Upper lobe of left lung (tissue), 6 donors: ENCODE results near the gene KCNMA1. TPM values are rescaled to one million over a fixed set of nuclear protein-coding genes. Genes with fewer than 3 reads are reported as not detected.

Source experiments
- ATAC-seq, 2 donors: fragments of 200-7000 bp; cut with Tn5 transposase; one replicate each; pipeline ENCODE4 v1.9.1; 2022; ENCODE audit warnings: mild to moderate bottlenecking in 2 of 2, moderate library complexity in 2 of 2; ENCODE audit not compliant: low FRiP score in 2 of 2
- DNase-seq, 2 donors: peaks; one replicate each; pipeline ENCODE4 v3.0.0-alpha.2; 2019 to 2020
- H3K27ac ChIP-seq, 4 donors: fragments of 200-600 bp; sonication (generic); one replicate each; pipeline ENCODE4 v1.5.1; 2016 to 2019
- H3K27me3 ChIP-seq, 4 donors: fragments of 200-600 bp; sonication (generic); one replicate each; pipeline ENCODE4 v1.5.1; 2017 to 2019
- H3K36me3 ChIP-seq, 4 donors: fragments of 200-600 bp; sonication (generic); one replicate each; pipeline ENCODE4 v1.5.1; 2016 to 2019
- H3K4me1 ChIP-seq, 4 donors: fragments of 200-600 bp; sonication (generic); one replicate each; pipeline ENCODE4 v1.5.1; 2018 to 2019
- H3K4me3 ChIP-seq, 4 donors: fragments of 200-600 bp; sonication (generic); one replicate each; pipeline ENCODE4 v1.5.1; 2017 to 2019; ENCODE audit warnings: mild to moderate bottlenecking in 2 of 4, moderate library complexity in 1 of 4
- H3K9me3 ChIP-seq, 4 donors: fragments of 200-600 bp; sonication (generic); one replicate each; pipeline ENCODE4 v1.5.1; 2018 to 2019
- CTCF ChIP-seq, 6 experiments: fragments of 450-650 bp in 4 of 6; fragments of 200-600 bp in 2 of 6; sonication (generic) in 2 of 6; IDR thresholded peaks; one replicate each; pipeline ENCODE4 v1.5.1; 2016 to 2019; ENCODE audit warnings: antibody characterized with exemption in 6 of 6
- EP300 ChIP-seq, 4 donors: sonication (generic); formaldehyde crosslinking; IDR thresholded peaks; one replicate each; pipeline ENCODE4 v1.5.1; 2017; ENCODE audit warnings: antibody characterized with exemption in 4 of 4, control low read depth in 2 of 4
- POLR2A ChIP-seq, 4 donors: fragments of 450-650 bp; IDR thresholded peaks; one replicate each; pipeline ENCODE4 v1.5.1; 2016 to 2017; ENCODE audit warnings: antibody characterized with exemption in 4 of 4, mild to moderate bottlenecking in 2 of 4
- POLR2AphosphoS5 ChIP-seq, 2 donors: sonication (generic); formaldehyde crosslinking; IDR thresholded peaks; one replicate each; pipeline ENCODE4 v1.5.1; 2017; ENCODE audit warnings: antibody characterized with exemption in 2 of 2
- WGBS, 2 donors: methylation state at CpG; one replicate each; pipeline ENCODE4 v1.1.5; 2017 to 2018; 5-methylcytosine and 5-hydroxymethylcytosine counted together
- total RNA-seq, 6 donors: library from RNA; depleted of rRNA in 4 of 6; stranded (reverse); fragments of >200 nt in 4 of 6; gene quantifications; one replicate each; pipeline versions ENCODE4 v1.1.0 to v1.2.1, GENCODE V29; 2016 to 2021
- donor health status: DM: no; HTN: no; CAD: no; lungs with moderate emphysema.
- donor health status: DM: no; HTN: yes; CAD: no; lungs with severe emphysema.

Gene KCNMA1
- total RNA-seq, 6 donors from 2014 or later: 5.8 to 107 (median 22.0) TPM

DNA sequence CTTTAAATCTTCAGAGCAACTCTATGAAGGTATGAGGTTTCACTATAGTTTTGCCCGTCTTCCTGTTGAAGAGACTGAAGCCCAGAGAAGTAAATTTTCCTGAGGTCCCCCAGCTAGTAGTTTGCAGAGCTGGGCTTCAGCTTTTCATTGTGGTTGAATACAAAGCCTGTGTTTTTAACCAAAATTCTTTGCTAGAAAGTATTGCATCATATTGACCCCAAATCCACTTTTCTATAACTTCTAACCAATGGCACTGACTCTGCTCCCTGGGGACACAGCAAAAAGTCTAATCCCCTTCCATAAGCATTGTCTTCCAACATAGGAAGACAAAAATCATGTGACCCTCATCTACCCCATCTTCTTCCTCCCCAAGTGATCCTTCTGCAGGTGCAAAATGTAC lies 93.0 kb downstream of the KCNMA1 start:
- H3K36me3 ChIP-seq: no peaks in the 10 kb centered on the region
- no peaks in the 10 kb centered on the region for H3K9me3 ChIP-seq
- ATAC-seq (no peak), DNase-seq (no peak)
- no peaks in the 10 kb centered on the region for H3K4me1 ChIP-seq
- no peak overlapping the region for H3K27ac ChIP-seq
- H3K27me3 ChIP-seq: no peaks in the 10 kb centered on the region
- no peak overlapping the region for H3K4me3 ChIP-seq
- WGBS, 2 donors: 91 to 100% methylated on average over 1 of the region's 1 CpG
- TF ChIP-seq CTCF (IDR thresholded peaks at IDR 0.05) (no peak), POLR2A (IDR thresholded peaks at IDR 0.05) (no peak), POLR2AphosphoS5 (IDR thresholded peaks at IDR 0.05) (no peak), EP300 (IDR thresholded peaks at IDR 0.05) (no peak)

GRCh38 chr10:77542710-77543259 lies 94.8 kb downstream of the KCNMA1 start:
- no peak for DNase-seq

DNA sequence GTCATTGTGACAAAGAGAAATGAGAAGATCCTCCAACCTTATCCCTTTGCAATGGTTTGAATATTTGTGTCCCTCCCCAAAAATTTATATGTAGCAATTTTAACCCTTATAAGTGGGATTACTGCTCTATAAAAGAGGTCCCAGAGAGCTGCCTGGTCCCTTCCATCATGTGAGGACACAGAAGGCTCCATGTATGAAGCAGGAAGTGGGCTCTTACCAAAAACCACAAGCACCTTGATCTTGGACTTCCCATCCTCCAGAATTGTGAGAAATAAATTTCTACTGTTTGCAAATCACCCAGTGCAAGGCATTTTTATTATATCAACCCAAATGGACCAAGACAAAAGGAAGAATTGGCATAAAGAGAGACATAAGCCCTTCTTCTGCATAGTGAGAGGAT lies 95.7 kb downstream of the KCNMA1 start:
- DNase-seq (no peak), ATAC-seq (no peak)
- no peak overlapping the region for H3K4me3 ChIP-seq
- no peaks in the 10 kb centered on the region for H3K36me3 ChIP-seq
- H3K9me3 ChIP-seq: no peaks in the 10 kb centered on the region
- H3K4me1 ChIP-seq: no peaks in the 10 kb centered on the region
- no peak overlapping the region for H3K27ac ChIP-seq
- no peaks in the 10 kb centered on the region for H3K27me3 ChIP-seq
- TF ChIP-seq EP300 (IDR thresholded peaks at IDR 0.05) (no peak), CTCF (IDR thresholded peaks at IDR 0.05) (no peak), POLR2A (IDR thresholded peaks at IDR 0.05) (no peak), POLR2AphosphoS5 (IDR thresholded peaks at IDR 0.05) (no peak)

More at GRCh38 chr10:77542710-77543259, 94.8 kb downstream of the KCNMA1 start:
- H3K4me3 ChIP-seq: no peak overlapping the region
- H3K9me3 ChIP-seq: no peaks in the 10 kb centered on the region
- no peak overlapping the region for H3K27ac ChIP-seq
- ATAC-seq: peak in 1 of 2 donors; percentile 38
- TF ChIP-seq EP300 (IDR thresholded peaks at IDR 0.05) (no peak), CTCF (IDR thresholded peaks at IDR 0.05) (no peak), POLR2A (IDR thresholded peaks at IDR 0.05) (no peak), POLR2AphosphoS5 (IDR thresholded peaks at IDR 0.05) (no peak)
- H3K27me3 ChIP-seq: no peaks in the 10 kb centered on the region
- H3K4me1 ChIP-seq: no peaks in the 10 kb centered on the region
- 73 to 75% methylated on average over 2 of the region's 2 CpGs for WGBS, 2 donors
- H3K36me3 ChIP-seq: no peaks in the 10 kb centered on the region

DNA sequence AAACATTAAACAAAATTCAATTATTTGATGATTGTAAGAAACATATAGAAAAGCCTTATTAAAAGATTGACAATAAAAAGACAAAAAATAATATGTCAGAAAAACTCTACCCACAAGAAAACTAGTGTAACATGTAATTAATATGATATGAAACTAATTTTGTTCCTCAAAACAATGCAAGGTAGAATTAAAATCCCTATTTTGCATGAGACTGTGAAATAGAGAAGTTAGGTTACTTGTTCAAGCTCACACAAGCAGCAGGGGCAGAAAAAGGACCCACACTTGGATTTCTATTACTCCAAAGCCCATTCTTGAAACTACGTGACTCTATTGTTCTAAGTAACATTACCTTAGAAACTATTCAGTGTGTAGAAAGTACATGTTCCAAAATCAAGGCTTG lies 96.4 kb downstream of the KCNMA1 start:
- ATAC-seq: no peak
- Histone ChIP-seq H3K4me3 (no peak overlapping the region), H3K27ac (no peak overlapping the region), H3K27me3 (no peaks in the 10 kb centered on the region), H3K9me3 (no peaks in the 10 kb centered on the region), H3K4me1 (no peaks in the 10 kb centered on the region), H3K36me3 (no peaks in the 10 kb centered on the region)
- WGBS, 2 donors: 87 to 94% methylated on average over 1 of the region's 1 CpG
- no peak for TF ChIP-seq POLR2AphosphoS5 (IDR thresholded peaks at IDR 0.05)
- DNase-seq: no peak

- ATAC-seq (no peak), DNase-seq (no peak)
- H3K9me3 ChIP-seq: no peaks in the 10 kb centered on the region
- H3K27me3 ChIP-seq: no peaks in the 10 kb centered on the region
- H3K4me1 ChIP-seq: no peaks in the 10 kb centered on the region
- H3K27ac ChIP-seq: no peak overlapping the region
- no peaks in the 10 kb centered on the region for H3K36me3 ChIP-seq
- WGBS, 2 donors: 69 to 72% methylated on average over 7 of the region's 7 CpGs
- TF ChIP-seq POLR2AphosphoS5 (IDR thresholded peaks at IDR 0.05): no peak
- TF ChIP-seq CTCF (IDR thresholded peaks at IDR 0.05): no peak
- no peak for TF ChIP-seq POLR2A (IDR thresholded peaks at IDR 0.05)
- TF ChIP-seq EP300 (IDR thresholded peaks at IDR 0.05): no peak
- H3K4me3 ChIP-seq: no peak overlapping the region
These were observed 98.3 kb downstream of the KCNMA1 start for GRCh38 chr10:77539147-77539935.
